Ectodermal cell (in vitro differentiated cells): ENCODE results near the gene NEURL3.
A peak's percentile ranks its signal among the peaks of the same experiment; 100 is the strongest.

ENCODE experiments used
- H3K27ac ChIP-seq: 2 replicates; pipeline ENCODE4 v1.7.0; 2013; ENCODE audit warnings: mild to moderate bottlenecking, low read depth, low read length; ENCODE audit not compliant: insufficient read depth, poor library complexity, severe bottlenecking
- H3K27me3 ChIP-seq: 2 replicates; pipeline ENCODE4 v1.7.0; 2013; ENCODE audit warnings: mild to moderate bottlenecking, low read length; ENCODE audit not compliant: insufficient read depth, control insufficient read depth, poor library complexity, severe bottlenecking
- H3K36me3 ChIP-seq: one replicate; pipeline ENCODE4 v1.7.0; 2013; ENCODE audit warnings: low read length; ENCODE audit not compliant: control insufficient read depth, insufficient read depth
- H3K4me1 ChIP-seq: one replicate; pipeline ENCODE4 v1.7.0; 2013; ENCODE audit warnings: low read length; ENCODE audit not compliant: control insufficient read depth, insufficient read depth
- H3K4me3 ChIP-seq: 2 replicates; pipeline ENCODE4 v1.7.0; 2013; ENCODE audit warnings: low read depth, low read length, control low read depth; ENCODE audit not compliant: insufficient read depth
- H3K9me3 ChIP-seq: 2 replicates; pipeline ENCODE4 v1.7.0; 2013; ENCODE audit warnings: mild to moderate bottlenecking, low read length, moderate library complexity; ENCODE audit not compliant: control insufficient read depth
- WGBS, 2 experiments: methylation state at CpG; one replicate each; pipeline ENCODE4 v1.1.7; 2013; ENCODE audit warnings: missing lambda C conversion rate in 2 of 2; 5-methylcytosine and 5-hydroxymethylcytosine counted together

The NEURL3 gene

DNA sequence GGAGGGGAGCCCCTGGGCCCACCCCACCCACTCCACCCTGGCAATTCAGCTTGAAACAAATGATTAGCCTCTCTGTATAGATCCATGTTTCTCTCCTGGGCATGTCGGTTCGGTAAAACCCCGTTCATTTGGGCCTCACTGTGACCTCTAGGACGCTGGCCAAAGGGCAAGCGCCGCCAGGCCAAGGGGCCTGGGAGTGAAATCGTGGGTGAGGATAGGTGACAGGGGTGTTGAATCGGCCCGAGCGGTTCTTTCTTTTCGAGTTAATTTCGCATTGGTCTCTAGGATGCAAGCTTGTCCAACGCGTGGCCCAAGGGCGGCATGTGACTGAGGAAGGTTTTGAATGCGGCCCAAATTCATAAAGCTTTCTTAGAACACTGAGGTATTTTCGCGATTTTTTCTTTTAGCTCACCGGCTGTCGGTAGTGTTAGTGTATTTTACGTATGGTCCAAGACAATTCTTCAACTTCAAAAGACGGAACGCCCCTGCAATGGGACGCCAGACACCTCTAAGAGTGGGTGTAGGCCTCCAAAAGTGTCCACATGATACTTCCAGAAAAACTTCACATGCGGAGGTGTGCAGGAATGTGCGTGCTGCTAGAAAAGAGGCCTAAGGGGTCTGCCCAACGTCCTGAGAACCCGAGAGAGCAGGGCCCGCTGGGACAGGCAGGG is 21.6 kb upstream of the NEURL3 start:
- Histone ChIP-seq H3K4me1 (peaks cover 4% of the 10 kb centered on the region), H3K27me3 (peaks cover 35% of the 10 kb centered on the region), H3K9me3 (no peaks in the 10 kb centered on the region), H3K36me3 (no peaks in the 10 kb centered on the region), H3K4me3 (peak overlapping the region; percentile 29), H3K27ac (no peak overlapping the region)
- 83% methylated on average over 29 of the region's 29 CpGs for WGBS, 2 experiments

DNA sequence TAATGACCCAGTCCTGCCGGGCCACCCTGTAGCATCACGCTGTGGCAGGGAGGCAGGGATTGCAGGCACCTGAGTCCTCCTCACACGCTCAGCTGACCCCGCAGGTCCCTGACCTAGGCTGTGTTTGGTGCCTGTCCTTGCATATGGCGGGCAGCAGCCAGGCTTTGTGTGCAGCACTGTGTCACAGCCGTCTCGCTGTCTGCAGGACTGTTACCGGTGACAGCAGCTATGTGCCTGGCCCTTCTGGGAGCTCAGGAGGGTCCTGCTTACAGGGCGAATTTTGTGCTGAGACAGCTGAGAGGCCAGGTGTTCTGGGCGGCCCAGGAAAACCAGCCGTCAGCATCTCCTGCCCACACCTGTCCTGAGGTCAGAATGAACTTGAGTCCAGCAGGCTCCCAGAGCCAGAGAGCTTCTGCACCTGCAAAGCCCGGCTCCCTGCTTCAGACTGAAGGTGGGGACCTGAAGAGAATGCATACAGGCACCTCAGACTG is 21.0 kb upstream of the NEURL3 start:
- Histone ChIP-seq H3K9me3 (no peaks in the 10 kb centered on the region), H3K27me3 (peaks cover 29% of the 10 kb centered on the region), H3K27ac (no peak overlapping the region), H3K36me3 (no peaks in the 10 kb centered on the region), H3K4me3 (no peak overlapping the region), H3K4me1 (no peaks in the 10 kb centered on the region)
- 94% methylated on average over 12 of the region's 12 CpGs for WGBS, 2 experiments

DNA sequence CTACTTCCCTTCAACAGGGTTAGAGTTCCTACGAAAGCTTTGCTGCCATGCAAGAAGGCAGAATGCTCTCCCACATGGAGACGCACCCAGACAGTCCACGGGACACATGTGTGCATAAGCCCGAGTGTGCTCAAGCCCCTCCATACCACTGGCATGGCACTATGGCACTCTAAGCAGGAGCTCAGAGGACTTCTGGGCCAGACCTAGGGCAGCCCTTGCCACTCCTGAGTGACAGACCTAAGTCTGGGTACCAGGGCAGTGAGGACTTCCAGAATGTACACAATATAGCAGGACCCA is 20.0 kb upstream of the NEURL3 start:
- Histone ChIP-seq H3K36me3 (no peaks in the 10 kb centered on the region), H3K4me1 (no peaks in the 10 kb centered on the region), H3K4me3 (no peak overlapping the region), H3K27ac (no peak overlapping the region), H3K9me3 (no peaks in the 10 kb centered on the region), H3K27me3 (peaks cover 22% of the 10 kb centered on the region)
- 91 to 95% methylated on average over 4 of the region's 4 CpGs for WGBS, 2 experiments

DNA sequence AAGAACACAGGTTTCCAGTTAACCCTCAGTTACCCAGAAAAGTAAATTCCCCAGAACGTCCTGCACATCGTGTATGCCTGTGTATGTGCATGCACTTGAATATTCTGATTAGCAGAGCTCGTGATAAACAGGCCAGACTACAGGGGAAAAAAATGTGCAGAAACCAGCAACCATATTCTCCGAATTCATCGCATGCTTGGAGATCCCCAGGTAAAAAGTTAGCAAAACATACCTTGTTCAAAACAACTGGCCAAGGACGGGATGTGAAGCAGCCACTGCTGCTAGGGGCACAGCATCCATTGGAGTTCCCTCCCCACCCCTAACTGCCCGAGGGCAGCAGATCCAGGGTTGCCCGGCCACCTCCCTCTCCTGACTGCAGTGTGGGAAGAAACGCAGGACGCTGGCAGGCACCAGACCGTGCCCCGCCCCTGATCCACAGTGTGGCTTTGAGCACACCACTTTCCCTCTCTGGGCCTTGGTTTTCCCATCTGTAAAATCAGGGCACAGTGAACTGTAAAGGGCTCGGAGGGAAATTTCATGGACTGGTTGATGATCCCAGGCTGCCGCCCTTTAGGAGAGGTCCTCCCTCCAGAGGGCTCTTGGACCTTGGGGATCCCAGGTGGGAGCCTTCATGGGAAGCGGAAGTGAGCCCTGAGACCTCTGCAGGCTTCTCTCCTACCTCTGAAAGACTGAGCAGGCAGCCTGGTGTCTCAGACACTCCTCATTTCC is 19.5 kb upstream of the NEURL3 start:
- Histone ChIP-seq H3K4me3 (no peak overlapping the region), H3K9me3 (no peaks in the 10 kb centered on the region), H3K4me1 (no peaks in the 10 kb centered on the region), H3K27ac (no peak overlapping the region), H3K27me3 (peaks cover 21% of the 10 kb centered on the region), H3K36me3 (no peaks in the 10 kb centered on the region)
- 83 to 86% methylated on average over 15 of the region's 15 CpGs for WGBS, 2 experiments

DNA sequence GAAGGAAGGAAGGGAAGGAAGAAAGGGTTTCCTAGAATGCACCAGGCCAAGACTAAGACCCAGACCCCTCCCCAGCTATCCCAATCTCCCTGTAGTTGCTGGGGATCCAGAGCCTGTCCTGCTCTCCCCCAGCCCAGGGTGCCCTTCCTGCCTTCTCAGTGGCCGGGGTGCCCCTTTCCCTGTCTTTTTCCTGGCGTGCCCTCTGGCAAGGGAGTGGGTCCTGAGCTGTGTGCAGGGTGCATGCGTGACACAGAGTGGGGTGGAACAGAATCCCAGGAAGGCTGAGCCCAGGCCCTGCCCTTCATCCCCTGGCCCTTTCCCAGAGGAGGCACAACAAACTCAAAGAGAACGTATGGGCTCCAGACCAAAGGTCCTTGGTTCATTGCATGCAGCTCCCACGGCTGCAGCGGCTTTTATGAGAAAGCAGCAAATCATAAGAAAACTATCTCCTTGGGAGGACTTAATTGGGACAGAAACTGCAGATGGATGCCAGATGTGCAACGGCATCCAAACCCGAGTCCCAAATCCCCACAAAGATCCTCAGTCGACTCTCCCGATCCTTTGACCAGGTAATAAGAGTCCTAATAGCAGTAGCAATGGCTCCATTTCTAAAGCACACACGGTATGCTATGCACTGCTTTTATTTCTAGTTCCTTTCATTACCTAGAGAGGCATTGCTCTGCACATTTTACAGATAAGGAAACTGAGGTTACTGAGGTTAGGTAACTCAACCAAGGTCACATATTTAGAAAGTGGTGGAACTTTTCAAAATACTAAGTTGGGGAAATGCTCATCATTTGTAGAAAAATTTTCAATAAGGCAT is 18.7 kb upstream of the NEURL3 start:
- Histone ChIP-seq H3K9me3 (no peaks in the 10 kb centered on the region), H3K36me3 (no peaks in the 10 kb centered on the region), H3K4me3 (no peak overlapping the region), H3K4me1 (no peaks in the 10 kb centered on the region), H3K27ac (no peak overlapping the region), H3K27me3 (peaks cover 21% of the 10 kb centered on the region)
- 89 to 92% methylated on average over 11 of the region's 11 CpGs for WGBS, 2 experiments

DNA sequence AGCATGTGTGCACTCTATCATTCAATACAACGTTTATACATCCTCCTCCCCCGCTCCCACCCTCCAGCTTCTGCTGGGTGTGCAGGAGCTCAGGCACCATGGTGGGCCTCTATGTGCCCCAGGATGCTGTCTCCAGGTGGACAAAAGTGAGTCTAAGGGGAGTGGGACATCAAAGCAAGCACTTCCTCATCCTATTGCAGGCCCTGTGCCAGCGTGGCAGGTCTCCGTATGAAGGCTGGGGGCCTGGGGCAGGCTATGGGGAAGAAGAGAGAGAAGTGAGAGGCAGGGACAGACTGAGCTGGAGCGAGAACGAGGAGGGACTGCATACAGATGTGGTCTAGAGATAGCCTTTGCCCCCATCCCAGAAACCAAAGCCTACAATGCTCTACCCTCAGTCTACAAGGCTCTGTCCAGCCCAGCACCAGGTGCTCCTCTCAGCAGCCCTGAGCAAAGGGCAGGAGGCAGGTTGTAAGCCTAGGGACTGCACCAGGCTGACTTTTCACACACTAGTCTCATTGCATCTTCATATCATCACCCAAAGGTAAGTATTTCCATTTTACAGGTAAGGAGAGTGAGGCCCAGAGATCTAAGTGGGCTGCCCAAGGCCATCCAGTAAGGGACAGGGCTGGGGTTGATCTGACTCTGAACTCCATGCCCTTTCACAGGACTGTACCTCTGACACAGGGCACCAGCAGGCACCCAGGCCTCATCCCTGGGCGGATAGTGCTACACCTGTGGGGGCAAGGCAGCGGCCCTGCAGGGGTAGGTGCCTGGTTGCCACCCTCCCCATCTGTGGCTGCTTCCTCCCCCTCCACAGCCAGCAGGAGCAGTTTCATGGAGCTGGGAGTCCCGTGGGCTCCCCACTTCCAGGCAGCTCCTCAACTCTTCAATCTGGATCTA is 17.4 kb upstream of the NEURL3 start:
- H3K9me3 ChIP-seq, result no peaks in the 10 kb centered on the region
- H3K36me3 ChIP-seq, result no peaks in the 10 kb centered on the region
- H3K27ac ChIP-seq, result no peak overlapping the region
- no peaks in the 10 kb centered on the region for H3K4me1 ChIP-seq
- no peak overlapping the region for H3K4me3 ChIP-seq
- H3K27me3 ChIP-seq, result peaks cover 15% of the 10 kb centered on the region
- 88 to 92% methylated on average over 9 of the region's 9 CpGs for WGBS, 2 experiments

DNA sequence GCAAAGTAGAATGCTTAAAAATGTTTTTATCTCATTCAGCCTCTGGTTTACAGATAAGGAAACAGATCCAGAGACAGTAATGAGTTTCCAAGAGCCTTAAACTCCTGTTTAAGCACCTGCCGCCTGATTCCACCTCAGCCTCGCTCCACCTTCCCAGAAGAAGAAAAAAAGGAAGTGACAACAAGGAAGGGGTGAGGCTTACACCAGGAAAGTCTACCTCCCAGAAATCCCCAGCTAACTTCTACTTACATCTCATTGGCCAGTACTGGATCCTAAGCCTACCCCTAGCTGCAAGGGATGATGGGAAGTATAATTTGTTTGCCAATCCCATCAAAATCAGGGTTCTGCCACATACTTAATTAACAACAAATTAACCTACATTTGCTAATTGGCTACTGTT is 16.1 kb upstream of the NEURL3 start:
- WGBS, 2 experiments, result 85 to 94% methylated on average over 2 of the region's 2 CpGs
- Histone ChIP-seq H3K9me3 (no peaks in the 10 kb centered on the region), H3K27me3 (peaks cover 6% of the 10 kb centered on the region), H3K27ac (no peak overlapping the region), H3K4me1 (no peaks in the 10 kb centered on the region), H3K4me3 (no peak overlapping the region), H3K36me3 (no peaks in the 10 kb centered on the region)

DNA sequence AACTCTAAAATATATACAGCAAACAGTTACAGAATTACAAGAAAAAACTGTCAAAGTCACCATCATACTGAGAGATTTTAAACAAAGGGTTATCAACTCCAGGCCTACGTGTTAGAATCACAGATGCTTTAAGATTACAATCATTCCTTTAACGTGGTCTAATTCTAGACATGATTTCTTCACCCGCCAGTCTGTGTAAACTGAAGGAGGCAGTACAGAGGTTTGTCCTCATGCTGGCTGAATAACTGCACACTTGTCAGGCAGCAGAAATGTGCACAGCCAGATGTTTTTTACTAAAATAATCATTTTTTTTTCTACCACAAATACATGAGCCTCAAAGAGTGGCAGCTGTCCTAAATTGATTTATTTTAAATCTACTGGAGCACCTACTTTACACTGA is 15.5 kb upstream of the NEURL3 start:
- Histone ChIP-seq H3K36me3 (no peaks in the 10 kb centered on the region), H3K4me3 (no peak overlapping the region), H3K27ac (no peak overlapping the region), H3K9me3 (no peaks in the 10 kb centered on the region), H3K4me1 (no peaks in the 10 kb centered on the region), H3K27me3 (peaks cover under 1% of the 10 kb centered on the region)
- 92 to 94% methylated on average over 3 of the region's 3 CpGs for WGBS, 2 experiments

DNA sequence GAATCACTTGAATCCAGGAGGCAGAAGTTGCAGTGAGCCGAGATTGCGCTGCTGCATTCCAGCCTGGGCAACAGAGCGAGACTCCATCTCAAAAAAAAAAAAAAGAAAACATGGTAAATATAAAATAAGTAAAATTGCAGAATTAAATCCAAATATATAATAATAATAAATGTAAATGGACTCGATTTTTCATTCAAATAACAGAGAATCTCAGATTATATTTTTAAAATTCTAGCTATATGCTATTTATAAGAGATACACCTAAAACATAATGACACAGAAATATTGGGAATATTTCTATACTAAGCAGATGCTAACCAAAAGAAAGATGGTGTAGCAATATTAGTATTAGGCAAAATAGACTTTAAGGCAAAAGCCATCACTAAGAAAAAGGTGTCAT is 15.1 kb upstream of the NEURL3 start:
- Histone ChIP-seq H3K9me3 (no peaks in the 10 kb centered on the region), H3K4me1 (no peaks in the 10 kb centered on the region), H3K36me3 (no peaks in the 10 kb centered on the region), H3K27me3 (no peaks in the 10 kb centered on the region), H3K4me3 (no peak overlapping the region), H3K27ac (no peak overlapping the region)
- 93 to 100% methylated on average over 1 to 2 of the region's 4 CpGs for WGBS, 2 experiments
